Spleen (tissue), 11 donors: Measurements from ENCODE around the gene NEK5. TPM values are rescaled to one million over a fixed set of nuclear protein-coding genes. Genes with fewer than 3 reads are reported as not detected.

Experiments used
- DNase-seq: peaks from one replicate; pipeline ENCODE4 v3.0.0-alpha.2; 2020
- H3K27ac ChIP-seq, 8 donors: fragments of 200-600 bp; sonication (generic) in 7 of 8; 1 replicate in 4 of 8; 2 replicates in 4 of 8; pipeline versions ENCODE4 v1.5.0 to v1.8.0; 2016 to 2021; ENCODE audit warnings: inconsistent platforms in 4 of 8, mild to moderate bottlenecking in 4 of 8, moderate library complexity in 1 of 8
- H3K27me3 ChIP-seq, 7 donors: fragments of 200-600 bp; sonication (generic) in 6 of 7; replicated peaks in 1 of 7; 1 replicate in 4 of 7; 2 replicates in 3 of 7; pipeline versions ENCODE4 v1.5.0 to v1.8.0; 2016 to 2021; ENCODE audit warnings: inconsistent platforms in 3 of 7, mild to moderate bottlenecking in 1 of 7
- H3K36me3 ChIP-seq, 6 donors: fragments of 200-600 bp; sonication (generic) in 5 of 6; 1 replicate in 4 of 6; 2 replicates in 2 of 6; pipeline versions ENCODE4 v1.5.0 to v1.8.0; 2016 to 2021; ENCODE audit warnings: inconsistent platforms in 2 of 6
- H3K4me1 ChIP-seq, 6 donors: fragments of 200-600 bp; sonication (generic) in 5 of 6; 1 replicate in 3 of 6; 2 replicates in 3 of 6; pipeline versions ENCODE4 v1.5.0 to v1.8.0; 2016 to 2021; ENCODE audit warnings: inconsistent platforms in 3 of 6
- H3K4me3 ChIP-seq, 8 donors: fragments of 200-600 bp; sonication (generic) in 7 of 8; 1 replicate in 4 of 8; 2 replicates in 4 of 8; pipeline versions ENCODE4 v1.5.0 to v1.8.0; 2016 to 2021; ENCODE audit warnings: inconsistent platforms in 4 of 8, mild to moderate bottlenecking in 4 of 8, moderate library complexity in 2 of 8
- H3K9me3 ChIP-seq, 8 donors: fragments of 200-600 bp; sonication (generic) in 7 of 8; 1 replicate in 4 of 8; 2 replicates in 4 of 8; pipeline versions ENCODE4 v1.5.0 to v1.8.0; 2016 to 2021; ENCODE audit warnings: inconsistent platforms in 4 of 8
- POLR2A ChIP-seq, 3 donors: fragments of 450-650 bp; IDR thresholded peaks; one replicate each; pipeline ENCODE4 v1.5.1; 2017; ENCODE audit warnings: antibody characterized with exemption in 3 of 3, mild to moderate bottlenecking in 1 of 3
- POLR2AphosphoS5 ChIP-seq, 3 donors: sonication (generic); formaldehyde crosslinking; IDR thresholded peaks; one replicate each; pipeline ENCODE4 v1.5.1; 2017; ENCODE audit warnings: antibody characterized with exemption in 3 of 3
- WGBS, 5 donors: extraction: QIAGEN DNeasy Blood & Tissue Kit in 3 of 5; methylation state at CpG; one replicate each; pipeline versions ENCODE4 v1.1.5 to v1.1.7; 2013 to 2018; 5-methylcytosine and 5-hydroxymethylcytosine counted together
- intact Hi-C: fragments of 100-400 bp; cut with DNase I; formaldehyde crosslinking; loops from one replicate; pipeline ENCODE4 v1.15.0; 2023; ENCODE audit warnings: low total_unique reads
- polyA plus RNA-seq, 3 donors: library from polyadenylated mRNA; stranded (reverse); fragments of 200-250 nt; gene quantifications; one replicate each; pipeline ENCODE4 v1.2.1, GENCODE V29; 2013
- total RNA-seq, 7 donors: library from RNA; depleted of rRNA in 3 of 7; stranded (reverse); fragments of >200 nt in 3 of 7; fragmentation: NEBNext Ultra II Directional in 4 of 7; extraction: Animal tissue kit (Norgen Biotek cat#: 25700) in 4 of 7; gene quantifications; one replicate each; pipeline versions ENCODE4 v1.1.0 to v1.2.1, GENCODE V29; 2016 to 2021
- TF ChIP-seq, protein P1 (sequence below), 11 experiments: fragments of 200-600 bp in 7 of 11; fragments of 450-650 bp in 4 of 11; sonication (generic) in 4 of 11; IDR thresholded peaks in 8 of 11; conservative IDR thresholded peaks in 3 of 11; 1 replicate in 7 of 11; 2 replicates in 4 of 11; pipeline versions ENCODE4 v1.4.0 to v1.8.0; 2016 to 2021; ENCODE audit warnings: antibody characterized with exemption in 11 of 11, inconsistent platforms in 4 of 11, mild to moderate bottlenecking in 1 of 11
- donor health status: healthy with polysubstance abuse.
- donor health status: DM: no; HTN: no; CAD: no; lungs with moderate emphysema.
- donor health status: DM: no; HTN: no; CAD: no.
- donor health status: Bipolar disorder and iron deficiency.
- donor health status: healthy.
- donor health status: DM: no; HTN: no; CAD: no.
- donor health status: DM: yes; HTN: yes; CAD: no.

The NEK5 gene
- total and polyA plus RNA-seq, 10 donors = 0.04 to 0.30 (median 0.10) TPM; not detected in 4

DNA sequence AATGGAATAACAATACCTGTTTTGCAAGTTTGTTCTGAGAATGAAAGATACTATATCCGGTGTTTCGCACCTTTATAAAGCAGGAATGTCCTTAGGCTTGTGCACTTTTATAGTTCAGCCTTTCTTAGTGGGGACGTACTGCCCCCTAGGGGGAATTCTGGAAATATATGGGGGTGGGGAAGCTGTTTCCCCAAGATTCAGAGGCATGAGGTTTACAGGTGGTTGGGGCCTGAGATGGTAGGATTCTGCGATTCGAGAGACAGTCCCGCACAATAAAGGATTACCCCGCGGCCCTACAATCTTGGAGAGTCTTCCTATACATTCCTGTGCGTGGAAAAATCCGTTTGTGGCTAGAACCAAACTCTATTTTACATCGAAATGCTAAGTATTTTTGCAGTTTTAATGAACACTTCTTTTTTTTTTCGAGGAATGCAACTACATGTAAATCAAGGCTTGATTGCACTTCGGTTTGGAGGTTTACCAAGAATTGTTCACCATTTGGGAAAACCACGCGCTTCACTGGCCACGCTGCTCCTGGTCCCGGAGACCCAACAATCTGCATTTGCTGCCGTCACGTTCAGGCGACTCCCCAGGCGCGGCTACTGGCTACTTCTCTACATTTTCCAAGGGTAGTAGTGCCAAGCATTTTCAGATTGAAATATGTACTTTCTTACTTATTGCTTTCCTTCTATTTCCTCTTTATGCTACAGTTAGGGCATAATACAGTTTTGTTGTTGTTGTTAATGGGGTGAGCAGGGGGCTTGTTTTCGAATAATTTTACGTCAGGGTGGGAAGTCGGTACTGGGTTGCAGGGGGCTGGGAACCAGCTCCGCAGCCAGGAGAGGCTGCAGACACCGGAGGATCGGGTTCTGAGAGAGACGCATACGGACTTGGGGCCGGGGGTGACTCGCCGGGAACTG lies 830 bp downstream of the NEK5 start:
- H3K27me3 ChIP-seq = peaks cover 0 to 21% (median 6%) of the 10 kb centered on the region in 7 donors
- H3K27ac ChIP-seq = no peak overlapping the region
- peak overlapping the region; percentile 57 to 79 (median 70) for H3K4me3 ChIP-seq
- H3K4me1 ChIP-seq = peaks cover 11 to 23% (median 20%) of the 10 kb centered on the region in 6 donors
- intact Hi-C loops = loop anchor here (5.0 to 10.0 kb wide), 4 partner anchors 123 to 313 kb away; partner anchors contain the start of gene TMEM272
- WGBS, 5 donors = 1 to 2% (median 2%) methylated on average over 28 to 33 of the region's 33 CpGs
- TF ChIP-seq POLR2A (IDR thresholded peaks at IDR 0.05) (no peak), POLR2AphosphoS5 (IDR thresholded peaks at IDR 0.05) (no peak)
- TF ChIP-seq, protein P1, sequence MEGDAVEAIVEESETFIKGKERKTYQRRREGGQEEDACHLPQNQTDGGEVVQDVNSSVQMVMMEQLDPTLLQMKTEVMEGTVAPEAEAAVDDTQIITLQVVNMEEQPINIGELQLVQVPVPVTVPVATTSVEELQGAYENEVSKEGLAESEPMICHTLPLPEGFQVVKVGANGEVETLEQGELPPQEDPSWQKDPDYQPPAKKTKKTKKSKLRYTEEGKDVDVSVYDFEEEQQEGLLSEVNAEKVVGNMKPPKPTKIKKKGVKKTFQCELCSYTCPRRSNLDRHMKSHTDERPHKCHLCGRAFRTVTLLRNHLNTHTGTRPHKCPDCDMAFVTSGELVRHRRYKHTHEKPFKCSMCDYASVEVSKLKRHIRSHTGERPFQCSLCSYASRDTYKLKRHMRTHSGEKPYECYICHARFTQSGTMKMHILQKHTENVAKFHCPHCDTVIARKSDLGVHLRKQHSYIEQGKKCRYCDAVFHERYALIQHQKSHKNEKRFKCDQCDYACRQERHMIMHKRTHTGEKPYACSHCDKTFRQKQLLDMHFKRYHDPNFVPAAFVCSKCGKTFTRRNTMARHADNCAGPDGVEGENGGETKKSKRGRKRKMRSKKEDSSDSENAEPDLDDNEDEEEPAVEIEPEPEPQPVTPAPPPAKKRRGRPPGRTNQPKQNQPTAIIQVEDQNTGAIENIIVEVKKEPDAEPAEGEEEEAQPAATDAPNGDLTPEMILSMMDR (IDR thresholded peaks at IDR 0.05 in 8 of 11, conservative IDR thresholded peaks at IDR 0.05 in 3 of 11) = peak; percentile 54 to 81 (median 72)
- no peaks in the 10 kb centered on the region for H3K9me3 ChIP-seq
- DNase-seq = no peak
- peaks cover 0 to 23% (median 15%) of the 10 kb centered on the region in 6 donors for H3K36me3 ChIP-seq

DNA sequence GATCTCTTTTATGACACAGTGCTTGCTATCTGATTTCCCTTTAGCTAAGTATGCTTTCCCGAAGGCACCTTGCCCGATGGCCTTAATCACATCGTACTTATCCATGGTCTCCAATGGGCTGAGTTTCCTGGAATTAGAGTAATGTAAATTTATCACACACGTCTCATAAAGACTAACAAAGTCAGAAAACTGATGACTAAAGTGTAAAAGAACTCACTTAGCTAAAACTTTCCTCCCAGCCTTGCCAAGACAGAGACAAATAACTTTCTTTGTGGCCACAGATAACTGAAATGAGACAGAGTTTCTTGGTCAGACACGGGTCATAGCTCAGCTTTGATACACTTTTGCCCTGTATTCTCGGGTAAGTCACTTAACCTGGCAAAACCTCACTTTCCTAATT lies 1.5 kb downstream of the NEK5 start:
- Histone ChIP-seq H3K9me3 (no peaks in the 10 kb centered on the region), H3K4me1 (peaks cover 11 to 23% (median 20%) of the 10 kb centered on the region in 6 donors), H3K27ac (no peak overlapping the region), H3K4me3 (no peak overlapping the region), H3K36me3 (peaks cover 0 to 17% (median 10%) of the 10 kb centered on the region in 6 donors), H3K27me3 (peaks cover 0 to 21% (median 6%) of the 10 kb centered on the region in 7 donors)
- DNase-seq = no peak
- intact Hi-C loops = loop anchor here (5.0 to 10.0 kb wide), 4 partner anchors 123 to 313 kb away; partner anchors contain the start of gene TMEM272
- TF ChIP-seq POLR2AphosphoS5 (IDR thresholded peaks at IDR 0.05) (no peak), POLR2A (IDR thresholded peaks at IDR 0.05) (no peak)
- TF ChIP-seq, protein P1 (IDR thresholded peaks at IDR 0.05 in 8 of 11, conservative IDR thresholded peaks at IDR 0.05 in 3 of 11) = no peak
- WGBS, 5 donors = 48 to 77% (median 60%) methylated on average over 6 of the region's 6 CpGs

DNA sequence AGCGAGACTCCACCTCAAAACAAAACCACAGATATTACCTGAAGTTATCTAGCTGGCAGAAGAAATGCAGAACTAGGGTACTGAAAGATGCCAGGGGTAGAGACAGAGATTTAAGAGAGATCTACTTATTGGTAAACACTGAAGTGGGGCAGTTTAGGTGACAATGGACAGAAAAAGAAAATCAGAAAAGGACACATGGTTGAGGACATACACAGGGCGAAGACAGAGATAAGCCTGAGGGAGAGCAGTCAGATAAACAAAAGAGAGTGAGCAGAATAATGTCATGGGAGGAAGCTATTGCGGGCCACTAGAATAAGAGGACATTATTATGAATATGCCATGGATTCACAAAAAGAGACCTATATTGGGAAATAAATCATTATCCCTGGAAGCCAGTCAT lies 3.3 kb downstream of the NEK5 start:
- WGBS, 5 donors = 86 to 94% (median 89%) methylated on average over 3 of the region's 3 CpGs
- Histone ChIP-seq H3K4me1 (peaks cover 11 to 23% (median 20%) of the 10 kb centered on the region in 6 donors), H3K27ac (no peak overlapping the region), H3K27me3 (peaks cover 0 to 21% (median 6%) of the 10 kb centered on the region in 7 donors), H3K9me3 (no peaks in the 10 kb centered on the region), H3K36me3 (no peaks in the 10 kb centered on the region), H3K4me3 (no peak overlapping the region)
- TF ChIP-seq POLR2A (IDR thresholded peaks at IDR 0.05) = no peak
- TF ChIP-seq, protein P1 (IDR thresholded peaks at IDR 0.05 in 8 of 11, conservative IDR thresholded peaks at IDR 0.05 in 3 of 11) = no peak
- TF ChIP-seq POLR2AphosphoS5 (IDR thresholded peaks at IDR 0.05) = no peak
- intact Hi-C loops = loop anchor here (5.0 to 10.0 kb wide), 4 partner anchors 121 to 311 kb away; partner anchors contain the start of gene TMEM272
- no peak for DNase-seq

DNA sequence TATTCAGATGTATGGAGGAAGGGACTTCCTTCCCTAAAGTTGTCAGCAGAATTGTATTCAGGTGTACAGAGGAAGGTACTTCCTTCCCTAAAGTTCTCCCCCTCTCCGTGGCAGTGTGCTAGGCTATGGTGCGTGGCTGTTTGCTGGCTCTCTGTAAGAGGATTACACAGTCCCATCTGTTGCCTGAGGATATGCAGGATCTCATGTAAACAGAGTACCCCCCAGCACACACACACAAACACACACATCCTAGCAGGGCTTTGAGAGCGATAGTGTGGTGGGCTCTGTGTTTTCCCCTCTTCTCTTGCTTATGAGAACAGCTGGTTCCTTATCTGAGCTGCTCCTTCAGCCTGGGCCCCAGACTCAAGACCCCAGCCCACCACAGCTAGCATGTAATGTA lies 10.3 kb downstream of the NEK5 start:
- H3K36me3 ChIP-seq = no peaks in the 10 kb centered on the region
- DNase-seq = no peak
- TF ChIP-seq, protein P1 (IDR thresholded peaks at IDR 0.05 in 8 of 11, conservative IDR thresholded peaks at IDR 0.05 in 3 of 11) = no peak
- no peak for TF ChIP-seq POLR2A (IDR thresholded peaks at IDR 0.05)
- TF ChIP-seq POLR2AphosphoS5 (IDR thresholded peaks at IDR 0.05) = no peak
- H3K9me3 ChIP-seq = no peaks in the 10 kb centered on the region
- no peak overlapping the region for H3K27ac ChIP-seq
- no peaks in the 10 kb centered on the region for H3K27me3 ChIP-seq
- no peak overlapping the region for H3K4me3 ChIP-seq
- 32 to 60% (median 44%) methylated on average over 3 of the region's 3 CpGs for WGBS, 5 donors
- H3K4me1 ChIP-seq = no peaks in the 10 kb centered on the region
- intact Hi-C loops = no loop called here
